Central memory CD4-positive, alpha-beta T cell (primary cell): ENCODE data around the gene PTPRG.

ENCODE experiments used
- DNase-seq: peaks from one replicate; pipeline ENCODE4 v3.0.0; 2022

PTPRG gene

DNA sequence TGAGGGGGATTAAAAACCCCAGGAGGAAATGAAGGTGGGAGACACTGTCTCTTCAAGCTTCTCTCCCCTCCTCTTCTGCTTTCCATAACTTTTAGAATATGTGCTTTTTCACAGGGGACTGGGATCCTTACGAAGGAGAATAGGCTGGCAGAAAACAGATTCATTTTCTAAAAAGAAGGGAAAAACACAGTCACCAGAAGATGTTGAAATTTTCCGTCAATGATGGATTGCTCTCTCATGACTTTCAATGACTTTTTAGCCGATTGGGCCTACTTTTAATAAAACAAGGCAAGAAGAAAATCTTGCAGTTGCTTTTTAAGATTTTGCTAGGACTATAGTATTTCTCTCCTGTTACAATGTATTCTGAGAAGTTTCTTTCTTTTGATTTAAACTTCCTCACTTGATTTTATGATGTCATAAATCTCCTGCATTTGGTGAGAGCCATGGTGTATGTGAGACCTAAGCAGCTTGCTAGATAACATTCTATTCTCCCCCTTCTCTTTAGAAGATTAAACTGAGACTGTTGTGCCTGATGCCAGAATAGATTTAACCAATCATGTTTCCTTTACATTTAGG, 570.7 kb downstream of the PTPRG start:
- no peak for DNase-seq

DNA sequence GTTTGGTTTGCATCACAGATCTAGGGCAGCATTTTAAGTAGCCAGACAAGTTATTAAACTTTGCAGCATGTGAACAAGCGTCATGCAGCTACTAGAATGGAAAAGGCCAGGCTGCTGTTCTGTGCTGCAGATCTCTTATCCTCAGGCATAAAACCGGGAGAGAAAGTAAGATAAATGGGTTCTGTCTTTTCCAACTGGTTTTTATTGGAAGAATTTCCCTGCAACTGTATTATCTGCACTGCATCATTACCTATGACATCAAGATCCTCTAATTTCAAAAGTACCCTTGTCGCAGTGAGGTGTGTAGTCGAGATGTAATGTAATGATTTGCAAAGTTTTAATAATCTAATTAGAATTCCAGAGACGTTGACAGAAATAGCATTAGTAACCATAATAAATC, 571.6 kb downstream of the PTPRG start:
- DNase-seq, result no peak

DNA sequence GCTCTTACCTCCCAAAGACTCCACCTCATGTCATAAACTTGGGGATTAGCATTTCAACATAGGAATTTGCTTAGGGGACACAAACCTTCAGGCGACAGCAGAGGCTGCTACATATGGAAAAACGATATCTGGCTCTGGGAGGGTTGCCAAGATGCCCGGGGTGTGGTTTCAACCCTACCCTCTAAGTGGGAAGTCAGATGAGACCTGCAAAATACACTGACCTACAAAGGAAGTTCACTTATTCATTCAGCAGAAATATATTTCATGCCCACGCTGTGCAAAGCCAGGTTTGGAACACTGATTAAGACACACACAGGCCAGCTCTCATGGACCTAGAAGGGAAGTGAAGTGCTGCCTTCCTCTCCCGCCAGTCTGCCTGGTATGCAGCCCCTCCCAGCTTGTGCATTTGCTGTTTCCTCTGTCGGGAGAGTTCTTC, 572.7 kb downstream of the PTPRG start:
- DNase-seq, result no peak

DNA sequence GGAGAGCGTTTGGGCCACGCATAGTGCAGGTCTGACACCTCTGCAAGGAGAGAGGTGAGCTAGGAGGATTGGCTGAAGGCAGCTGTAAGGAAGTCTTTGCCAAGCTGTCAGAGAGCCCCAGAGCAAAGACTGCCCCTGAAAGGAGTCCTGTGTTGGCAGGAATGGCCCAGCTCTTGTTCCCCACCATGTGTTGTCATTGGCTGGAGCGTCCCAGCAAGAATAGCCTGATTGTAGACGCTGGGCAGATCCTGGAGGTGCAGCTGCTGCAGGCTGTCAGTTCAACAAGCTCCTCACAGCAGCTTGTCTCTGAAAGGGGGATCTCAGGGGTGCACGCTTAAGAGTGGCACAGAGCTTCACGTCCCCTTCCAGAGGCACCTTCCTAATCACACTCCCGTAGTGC, 574.4 kb downstream of the PTPRG start:
- DNase-seq, result no peak

DNA sequence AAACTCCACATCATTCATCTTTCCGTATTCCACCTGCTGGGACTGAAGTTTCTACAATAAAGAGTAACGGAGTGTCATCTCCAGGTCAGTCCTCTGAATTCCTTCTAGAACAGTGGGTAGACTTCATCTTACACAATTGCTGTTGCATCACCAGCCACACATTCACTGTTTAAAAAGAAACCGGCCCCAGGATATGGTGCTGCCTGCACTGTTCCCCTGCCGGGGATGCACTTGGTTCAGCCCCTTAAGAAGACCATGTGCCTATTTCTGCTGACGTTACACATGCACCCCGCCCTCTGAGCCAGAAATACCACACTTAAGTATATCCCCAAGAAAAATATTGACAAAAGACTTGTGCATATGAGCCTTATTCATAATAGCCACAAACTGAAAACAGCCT, 578.6 kb downstream of the PTPRG start:
- DNase-seq, result no peak

DNA sequence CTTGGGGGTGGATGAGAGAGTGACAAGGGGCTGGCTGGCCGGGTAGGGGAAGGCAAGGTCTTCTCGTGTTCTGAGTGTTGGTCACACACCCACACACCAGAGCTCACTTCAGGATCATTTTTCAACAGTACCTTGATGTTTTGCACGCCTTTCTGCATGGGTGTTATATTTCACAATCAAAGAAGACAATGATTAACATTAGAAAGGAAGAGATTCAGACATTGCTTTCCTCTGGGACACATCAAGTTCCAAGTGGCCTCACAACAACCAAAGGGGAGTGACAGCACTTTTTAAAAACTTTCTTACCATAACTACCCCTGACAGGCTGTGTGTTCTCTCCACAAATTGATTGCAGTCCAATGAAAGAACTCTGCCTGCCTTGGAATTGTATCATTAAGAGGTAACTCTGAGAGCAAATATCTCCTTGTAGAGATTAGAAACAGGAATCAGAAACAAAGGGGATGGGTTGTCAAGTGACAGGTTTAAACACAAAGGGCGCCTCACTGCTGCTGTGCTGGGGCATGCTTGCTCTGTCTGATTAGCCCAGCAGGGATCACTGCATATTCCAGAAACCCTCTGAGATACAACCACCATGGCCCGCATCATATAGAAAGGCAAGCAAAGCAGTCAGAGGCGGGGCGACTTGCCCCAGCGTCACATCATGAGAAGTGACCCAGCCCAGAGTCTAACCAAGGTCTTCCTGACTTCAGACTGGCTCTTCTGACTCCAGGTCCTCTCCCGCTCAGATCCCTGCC, 581.1 kb downstream of the PTPRG start:
- no peak for DNase-seq

DNA sequence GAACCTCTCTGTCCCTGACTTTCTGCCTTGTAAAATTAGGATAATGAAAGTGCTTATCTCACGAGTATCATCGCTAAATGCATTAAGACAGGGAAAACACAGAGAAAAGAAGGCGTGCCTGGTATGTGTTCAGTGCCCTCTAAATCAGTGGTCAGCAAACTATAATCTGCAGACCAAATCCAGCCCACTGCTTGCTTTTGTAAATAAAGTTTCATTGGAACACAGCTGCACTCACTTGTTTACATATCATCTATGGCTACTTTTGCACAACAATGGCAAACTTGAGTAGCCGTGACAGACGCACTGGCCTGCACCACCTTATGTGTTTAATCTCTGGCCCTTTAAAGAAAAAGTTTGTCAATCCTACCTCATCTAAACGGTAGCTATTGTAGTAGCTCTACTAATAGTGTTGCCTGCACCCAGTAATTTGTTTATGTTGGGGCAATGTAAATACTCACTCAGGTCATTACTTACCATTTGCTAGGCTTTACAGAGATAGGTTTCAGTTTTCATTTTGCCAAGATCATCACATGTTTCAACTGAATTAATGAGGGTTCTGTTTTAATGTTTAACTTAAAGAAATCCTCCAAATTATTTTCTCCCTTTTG, 582.6 kb downstream of the PTPRG start:
- DNase-seq, result no peak

DNA sequence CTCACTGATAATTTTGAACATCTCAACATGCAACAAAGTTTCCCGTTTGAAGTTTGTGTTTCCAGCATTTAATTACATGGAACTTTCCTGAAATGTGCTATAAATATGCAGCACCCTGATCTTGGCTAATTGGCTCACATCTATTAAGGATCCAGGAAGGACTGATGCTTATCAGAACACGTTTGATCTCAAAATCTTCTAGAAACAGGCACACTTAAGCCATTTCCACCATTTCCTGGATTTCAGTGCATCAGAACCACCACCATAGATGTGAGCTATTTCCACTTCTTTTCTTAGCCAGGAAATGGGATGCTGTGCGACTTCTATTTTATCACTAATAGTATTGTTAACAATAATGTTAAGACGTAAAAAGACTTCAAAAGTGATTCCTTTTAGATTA, 583.1 kb downstream of the PTPRG start:
- DNase-seq, result no peak

DNA sequence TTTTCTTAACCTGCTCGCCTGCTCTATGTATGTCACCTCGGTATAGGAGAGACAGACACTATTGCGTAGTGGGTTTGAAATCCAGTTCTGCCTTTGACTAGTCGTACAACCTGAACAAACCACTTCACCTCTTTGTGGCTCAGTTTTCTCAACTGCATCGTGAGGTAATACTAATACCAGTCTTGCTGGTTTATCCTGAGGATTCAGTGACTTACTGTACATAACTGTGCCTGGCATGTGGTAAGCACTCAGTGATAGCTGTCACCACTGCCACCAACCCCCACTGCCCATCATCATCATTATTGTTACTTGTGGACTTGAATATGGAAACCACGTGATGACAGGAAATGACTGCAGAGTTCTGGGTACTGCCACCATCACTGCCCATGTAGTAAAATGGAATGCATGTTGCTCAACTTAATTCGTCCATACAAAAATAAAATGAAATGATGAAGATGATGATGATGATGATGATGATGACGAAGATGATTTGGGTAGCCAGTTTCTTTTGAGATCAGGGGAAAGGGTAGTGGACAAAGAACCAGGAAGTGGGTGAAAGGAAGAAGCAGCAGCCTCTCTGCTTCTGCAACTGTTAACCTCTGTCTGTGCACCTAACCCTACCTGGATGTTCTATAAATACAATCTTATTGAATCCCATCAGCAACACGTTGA, 583.9 kb downstream of the PTPRG start:
- DNase-seq, result no peak

DNA sequence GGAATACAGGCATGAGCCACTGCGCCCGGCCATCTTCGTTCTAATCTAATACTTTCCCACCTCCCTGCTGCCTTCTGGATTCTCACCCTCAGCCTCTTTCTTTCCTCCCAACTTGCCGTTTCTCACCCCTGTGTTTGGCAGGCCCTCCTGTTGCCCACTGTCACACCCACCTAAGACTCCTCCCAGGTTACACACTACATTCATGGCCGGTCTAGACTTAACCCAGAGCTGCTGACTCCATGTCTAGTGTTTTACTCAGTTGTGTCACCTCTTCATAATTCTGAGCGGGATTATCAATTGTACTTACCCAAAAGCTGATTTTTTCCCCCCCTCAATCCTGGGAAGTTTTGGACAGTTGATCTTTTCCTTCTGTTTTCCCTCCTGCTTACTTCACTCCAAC, 588.2 kb downstream of the PTPRG start:
- no peak for DNase-seq

DNA sequence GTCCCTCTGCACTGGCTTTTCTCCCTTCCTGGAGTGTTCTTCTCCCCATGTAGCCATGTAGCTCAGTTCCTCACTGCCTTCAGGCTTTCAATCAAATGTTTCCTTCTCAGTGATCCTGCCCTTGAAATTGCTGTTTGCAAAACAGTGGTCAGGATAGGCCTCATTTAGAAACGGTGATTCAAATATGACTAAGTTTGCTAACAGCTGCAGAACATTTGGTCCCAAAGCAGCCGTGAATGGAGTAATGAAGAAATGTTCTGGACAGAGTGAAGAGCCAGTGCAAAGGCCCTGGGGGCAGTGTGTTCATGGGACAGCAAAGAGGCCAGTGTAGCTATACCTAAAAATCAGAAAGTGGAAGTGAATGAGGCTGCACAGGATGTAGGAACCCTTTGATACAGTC, 588.6 kb downstream of the PTPRG start:
- DNase-seq, result no peak

DNA sequence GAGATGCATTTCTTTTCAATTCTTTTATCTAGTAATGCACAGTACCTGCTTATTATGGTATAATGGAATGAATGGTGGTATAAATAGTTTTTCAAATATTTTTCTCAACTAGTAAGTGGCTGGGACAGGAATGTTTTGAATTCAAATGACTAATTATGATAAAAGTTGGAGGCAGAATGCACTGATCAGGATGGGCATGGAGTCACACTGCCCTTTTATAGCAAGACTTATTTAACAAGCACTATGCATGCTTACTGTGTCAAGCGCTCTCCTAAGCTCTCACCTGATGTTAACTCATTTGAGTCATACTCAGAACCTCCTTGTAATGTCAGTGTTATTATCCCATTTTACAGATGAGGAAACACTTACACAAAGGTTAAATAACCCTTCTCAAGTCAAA, 590.2 kb downstream of the PTPRG start:
- DNase-seq, result no peak

DNA sequence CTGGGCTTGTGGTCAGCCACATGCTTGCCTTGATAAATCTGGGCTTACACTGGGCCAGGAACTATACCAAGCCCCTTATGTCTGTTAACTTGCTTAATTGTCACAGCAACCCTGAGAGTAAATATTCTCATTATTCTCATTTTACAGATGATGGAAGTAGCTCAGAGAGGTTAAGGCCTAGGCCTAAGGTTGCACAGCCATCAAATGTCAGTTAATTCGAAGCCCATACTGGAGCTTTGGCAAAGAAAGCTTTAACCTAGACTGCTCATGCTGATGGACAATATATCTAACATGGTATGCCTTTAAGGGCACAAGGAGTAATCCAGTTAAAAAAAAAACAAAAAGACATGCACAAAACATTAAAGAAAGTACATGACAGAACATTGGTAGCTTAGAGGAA, 591.9 kb downstream of the PTPRG start:
- DNase-seq, result no peak

DNA sequence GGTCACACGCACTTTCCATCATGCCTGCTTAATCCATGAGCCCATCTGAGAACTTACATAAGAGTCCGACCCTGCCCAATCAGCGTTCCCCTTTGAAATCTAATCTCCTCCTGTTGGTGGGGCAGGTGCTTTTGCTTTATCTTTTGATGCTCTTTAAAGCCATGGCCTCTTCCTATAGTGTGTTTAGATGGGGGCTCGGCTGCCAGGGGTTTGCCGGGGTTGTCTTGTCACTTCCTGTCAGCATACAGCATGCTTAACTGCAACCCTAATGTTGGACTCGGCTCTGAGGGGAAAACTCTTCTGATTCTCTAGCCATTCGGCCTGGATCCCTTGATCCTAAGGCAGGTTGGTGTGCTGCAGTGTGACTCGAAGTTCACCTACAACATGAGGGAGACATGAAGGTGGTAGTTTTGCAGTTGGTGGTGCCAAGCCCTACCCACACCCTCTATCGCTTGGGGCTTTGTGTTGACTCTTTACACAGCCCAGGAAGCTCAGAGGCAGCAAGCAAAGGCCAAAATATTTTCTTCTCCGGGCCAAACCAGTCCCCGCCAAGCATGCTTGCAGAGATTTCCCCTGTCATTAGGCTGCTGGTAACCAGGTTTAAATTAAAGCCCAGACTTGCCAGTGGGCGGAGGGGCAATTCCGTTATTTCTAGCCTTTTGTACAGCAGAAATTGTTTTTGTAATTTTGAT, 593.2 kb downstream of the PTPRG start:
- DNase-seq, result no peak

DNA sequence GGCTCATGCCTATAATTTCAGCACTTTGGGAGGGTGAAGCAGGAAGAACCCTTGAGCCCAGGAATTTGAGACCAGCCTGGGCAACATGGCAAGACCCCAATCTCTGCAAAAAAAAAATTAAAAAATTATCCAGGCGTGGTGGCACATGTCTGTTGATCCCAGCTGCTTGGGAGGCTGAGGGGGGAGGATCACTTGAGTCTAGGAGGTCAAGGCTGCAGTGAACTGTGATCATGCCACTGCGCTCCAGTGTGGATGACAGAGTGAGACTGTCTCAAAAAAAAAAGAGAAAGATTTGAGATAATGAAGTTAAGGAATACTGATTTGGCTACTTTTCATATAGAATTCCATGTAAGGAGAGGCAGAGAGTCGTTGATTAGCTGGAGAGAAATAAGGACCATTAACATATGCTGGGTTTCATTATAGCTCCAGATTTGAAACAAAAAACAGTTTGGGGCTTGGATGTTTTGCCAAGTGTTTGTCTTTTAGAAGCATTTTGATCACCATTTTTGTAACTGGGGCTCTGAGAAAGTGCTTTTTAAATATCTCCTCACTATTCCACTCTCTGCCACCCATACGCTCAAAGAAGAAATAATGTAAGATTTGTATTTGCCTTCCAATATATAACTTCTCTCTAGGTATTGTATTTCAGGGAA, 597.8 kb downstream of the PTPRG start:
- DNase-seq, result no peak

DNA sequence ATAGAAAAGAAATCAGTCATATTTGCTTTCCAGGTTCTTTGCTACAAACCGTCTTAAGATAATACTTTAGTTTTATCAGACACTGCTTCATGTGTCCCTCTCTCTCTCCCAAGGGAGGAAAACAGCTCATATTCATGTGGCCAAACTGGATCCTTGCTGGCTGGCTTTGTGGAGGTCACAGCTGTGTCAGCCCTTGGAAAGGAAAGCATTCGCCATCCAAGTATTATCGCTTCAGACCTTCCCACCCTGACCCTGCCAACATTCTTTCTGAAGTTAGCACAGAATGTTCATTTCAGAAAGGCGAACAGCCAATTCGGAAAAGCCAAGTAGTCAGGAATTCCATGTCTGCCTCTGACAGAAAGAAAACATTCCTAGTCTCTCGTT, 598.3 kb downstream of the PTPRG start:
- DNase-seq, result no peak

DNA sequence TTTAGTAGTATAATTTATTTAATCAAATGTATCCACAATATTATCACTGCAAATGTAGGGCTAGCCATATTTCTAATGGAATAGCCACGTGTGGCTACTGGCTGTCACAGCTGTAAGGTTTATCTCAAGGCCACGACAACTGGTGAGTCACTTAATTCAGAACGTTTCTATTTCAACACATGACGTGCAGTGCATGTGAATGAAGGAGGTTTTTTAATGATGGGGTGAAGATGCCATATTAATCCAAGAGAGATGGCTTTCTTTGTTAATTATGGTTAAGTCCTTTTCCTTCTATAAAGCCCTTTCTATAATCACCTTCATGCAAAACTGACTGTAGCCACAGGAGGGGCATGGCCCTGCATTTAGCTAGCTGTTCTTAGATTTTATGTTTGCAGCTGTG, 600.0 kb downstream of the PTPRG start:
- DNase-seq, result no peak

DNA sequence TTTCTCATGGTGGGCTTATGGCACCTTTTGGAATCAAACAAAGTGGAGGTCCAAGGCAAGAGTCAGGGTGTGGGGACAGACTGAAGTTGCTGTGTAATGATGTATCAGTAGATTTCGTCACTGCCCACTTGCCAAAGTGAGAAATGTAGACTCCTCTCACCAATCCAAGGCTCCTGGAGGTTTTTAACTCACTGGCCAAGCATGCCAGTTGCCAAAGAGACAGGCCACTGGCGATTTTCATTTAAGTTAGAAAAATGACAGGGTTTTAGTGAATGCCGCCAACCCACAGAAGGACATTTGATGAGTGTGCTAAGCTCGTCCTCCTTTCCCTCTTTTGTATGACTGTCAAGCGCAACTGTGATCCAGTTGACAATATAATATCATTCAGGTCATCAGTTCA, 602.8 kb downstream of the PTPRG start:
- no peak for DNase-seq

DNA sequence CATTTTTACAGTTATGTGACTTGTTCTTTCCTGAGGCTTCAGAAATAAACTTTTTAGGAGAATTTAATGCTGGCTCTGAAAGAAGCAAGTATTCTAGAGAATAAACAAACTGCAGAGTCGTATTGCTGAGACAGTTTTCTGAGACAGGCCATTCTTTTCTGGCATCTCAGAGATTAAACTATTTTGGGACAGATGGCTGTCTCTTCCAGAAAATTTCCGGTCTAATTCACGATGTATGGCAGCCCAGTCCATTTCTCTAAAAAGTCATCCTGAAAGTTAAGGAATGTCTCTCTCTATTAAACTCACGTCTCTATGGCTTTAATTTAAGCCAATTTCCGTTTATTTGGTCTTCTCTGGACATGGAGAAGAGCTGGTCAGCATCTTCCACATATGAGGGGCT, 603.4 kb downstream of the PTPRG start:
- no peak for DNase-seq

DNA sequence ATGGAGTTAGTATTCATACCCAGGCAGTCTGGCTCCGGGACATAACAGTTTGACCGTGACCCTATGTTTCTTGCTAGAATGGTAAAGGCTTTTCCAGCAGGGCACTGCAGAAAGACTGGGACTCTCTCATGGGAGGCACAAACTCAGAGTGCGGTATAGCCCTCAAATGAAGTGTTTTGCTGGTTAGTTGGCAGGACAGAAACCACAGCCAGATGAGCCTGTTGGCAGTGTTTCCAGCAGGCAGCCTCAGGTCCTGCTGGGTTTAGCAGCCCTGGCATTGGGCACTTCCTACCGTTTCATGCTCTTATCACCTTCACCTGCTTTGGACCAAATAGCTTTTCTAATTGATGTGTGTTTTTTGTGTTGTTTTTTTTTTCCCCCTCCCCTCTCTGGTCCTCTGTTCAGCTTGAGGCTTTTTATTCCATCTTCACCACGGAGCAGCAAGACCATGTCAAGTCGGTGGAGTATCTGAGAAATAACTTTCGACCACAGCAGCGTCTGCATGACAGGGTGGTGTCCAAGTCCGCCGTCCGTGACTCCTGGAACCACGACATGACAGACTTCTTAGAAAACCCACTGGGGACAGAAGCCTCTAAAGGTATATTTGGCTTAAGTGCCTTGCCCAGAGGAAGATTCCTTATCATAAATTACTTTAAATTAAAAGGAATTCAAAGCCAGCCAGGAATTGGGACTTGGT, 606.3 kb downstream of the PTPRG start:
- no peak for DNase-seq

DNA sequence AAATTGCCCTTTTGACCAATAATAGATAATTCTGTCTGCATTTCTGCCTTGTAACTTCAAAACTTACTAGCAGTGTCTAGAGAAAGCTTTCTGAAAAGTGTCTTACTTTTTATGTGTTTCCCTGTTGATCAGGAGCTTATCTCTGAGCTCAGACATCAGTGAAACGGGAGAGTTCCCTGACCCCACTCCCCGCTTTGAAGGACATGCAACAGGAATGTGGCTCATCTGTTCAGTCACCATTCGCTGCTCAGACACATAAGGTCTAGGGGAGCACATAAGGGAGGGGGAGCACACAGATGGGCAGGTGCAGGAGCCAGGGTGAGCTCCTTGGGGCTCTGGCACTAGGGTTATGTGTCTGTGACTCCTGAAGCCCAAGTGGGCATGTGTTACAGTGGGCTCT, 607.0 kb downstream of the PTPRG start:
- DNase-seq, result no peak
